ENCODE measurements around the gene RAPGEF5. TPM values are rescaled to one million over a fixed set of nuclear protein-coding genes. Genes with fewer than 3 reads are reported as not detected.

RAPGEF5 gene
- total and polyA plus RNA-seq, 4 donors, result 16.1 to 308 (median 61.4) TPM

GRCh38 chr7:22250390-22250789, 106.6 kb downstream of the RAPGEF5 start:
- 90 to 92% methylated on average over 4 of the region's 4 CpGs for WGBS, 2 donors
- ATAC-seq (ENCODE audit: insufficient read depth, low FRiP score) (no peak), DNase-seq (no peak)
- Histone ChIP-seq H3K9ac (ENCODE audit: insufficient read depth in 1 of 2, low read length in 2 of 2) (no peak overlapping the region), H3K36me3 (ENCODE audit: control insufficient read depth in 4 of 4, insufficient read depth in 4 of 4, low read length in 4 of 4) (no peaks in the 10 kb centered on the region), H3K9me3 (ENCODE audit: control insufficient read depth in 4 of 4, insufficient read depth in 3 of 4, low read length in 3 of 4) (no peaks in the 10 kb centered on the region), H3K4me3 (no peak overlapping the region), H3K4me1 (ENCODE audit: control insufficient read depth in 5 of 5, insufficient read depth in 5 of 5, low read length in 5 of 5) (peaks cover 0 to 5% (median 0%) of the 10 kb centered on the region in 5 donors), H3K27me3 (ENCODE audit: control insufficient read depth in 3 of 3, insufficient read depth in 3 of 3, low read length in 2 of 3) (peaks cover 0 to 5% (median 0%) of the 10 kb centered on the region in 3 donors), H3K27ac (ENCODE audit: low read depth in 1 of 2, low read length in 1 of 2) (no peak overlapping the region)
- TF ChIP-seq, protein P1, sequence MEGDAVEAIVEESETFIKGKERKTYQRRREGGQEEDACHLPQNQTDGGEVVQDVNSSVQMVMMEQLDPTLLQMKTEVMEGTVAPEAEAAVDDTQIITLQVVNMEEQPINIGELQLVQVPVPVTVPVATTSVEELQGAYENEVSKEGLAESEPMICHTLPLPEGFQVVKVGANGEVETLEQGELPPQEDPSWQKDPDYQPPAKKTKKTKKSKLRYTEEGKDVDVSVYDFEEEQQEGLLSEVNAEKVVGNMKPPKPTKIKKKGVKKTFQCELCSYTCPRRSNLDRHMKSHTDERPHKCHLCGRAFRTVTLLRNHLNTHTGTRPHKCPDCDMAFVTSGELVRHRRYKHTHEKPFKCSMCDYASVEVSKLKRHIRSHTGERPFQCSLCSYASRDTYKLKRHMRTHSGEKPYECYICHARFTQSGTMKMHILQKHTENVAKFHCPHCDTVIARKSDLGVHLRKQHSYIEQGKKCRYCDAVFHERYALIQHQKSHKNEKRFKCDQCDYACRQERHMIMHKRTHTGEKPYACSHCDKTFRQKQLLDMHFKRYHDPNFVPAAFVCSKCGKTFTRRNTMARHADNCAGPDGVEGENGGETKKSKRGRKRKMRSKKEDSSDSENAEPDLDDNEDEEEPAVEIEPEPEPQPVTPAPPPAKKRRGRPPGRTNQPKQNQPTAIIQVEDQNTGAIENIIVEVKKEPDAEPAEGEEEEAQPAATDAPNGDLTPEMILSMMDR (IDR thresholded peaks at IDR 0.05; ENCODE audit: control extremely low read depth, extremely low read depth), result no peak

DNA sequence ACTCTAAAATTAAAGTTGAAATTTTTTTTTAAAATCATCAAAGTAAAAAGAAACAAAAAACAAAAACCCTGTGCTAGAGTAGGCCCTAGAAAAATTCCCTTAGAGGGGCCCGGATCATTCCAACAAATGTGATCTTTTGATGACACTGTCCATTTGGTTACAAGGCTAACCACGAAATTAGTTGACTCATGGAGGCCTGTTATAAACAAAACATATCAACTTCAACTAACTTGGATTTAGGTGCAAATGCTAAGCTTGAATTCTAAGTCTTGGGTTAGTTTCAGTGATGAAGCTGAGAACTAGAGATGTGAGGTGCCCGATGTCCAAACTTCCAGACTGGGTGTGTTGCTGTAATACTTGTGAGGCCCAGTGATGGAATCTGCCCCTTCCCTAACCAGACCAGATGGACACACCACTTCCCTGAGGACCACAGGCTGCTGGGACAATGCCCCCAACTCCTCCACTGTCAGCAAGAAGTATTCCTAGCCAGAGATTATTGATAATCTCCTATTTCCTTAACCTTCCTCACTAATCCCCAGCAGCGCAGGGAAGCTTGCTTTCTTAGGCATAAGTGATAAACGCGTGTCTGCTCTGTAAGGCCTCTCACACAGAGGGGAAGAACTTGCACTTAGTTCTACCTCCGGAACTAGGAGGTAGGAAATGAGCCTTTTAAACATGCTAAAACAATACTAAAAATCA, 108.7 kb downstream of the RAPGEF5 start:
- ATAC-seq (ENCODE audit: insufficient read depth, low FRiP score) (no peak), DNase-seq (no peak)
- Histone ChIP-seq H3K27me3 (ENCODE audit: control insufficient read depth in 3 of 3, insufficient read depth in 3 of 3, low read length in 2 of 3) (peaks cover 0 to 5% (median 0%) of the 10 kb centered on the region in 3 donors), H3K4me1 (ENCODE audit: control insufficient read depth in 5 of 5, insufficient read depth in 5 of 5, low read length in 5 of 5) (peaks cover 0 to 5% (median 0%) of the 10 kb centered on the region in 5 donors), H3K9ac (ENCODE audit: insufficient read depth in 1 of 2, low read length in 2 of 2) (no peak overlapping the region), H3K9me3 (ENCODE audit: control insufficient read depth in 4 of 4, insufficient read depth in 3 of 4, low read length in 3 of 4) (no peaks in the 10 kb centered on the region), H3K27ac (ENCODE audit: low read depth in 1 of 2, low read length in 1 of 2) (no peak overlapping the region), H3K4me3 (no peak overlapping the region), H3K36me3 (ENCODE audit: control insufficient read depth in 4 of 4, insufficient read depth in 4 of 4, low read length in 4 of 4) (no peaks in the 10 kb centered on the region)
- 77 to 85% methylated on average over 7 of the region's 7 CpGs for WGBS, 2 donors
- TF ChIP-seq, protein P1 (IDR thresholded peaks at IDR 0.05; ENCODE audit: control extremely low read depth, extremely low read depth), result no peak

DNA sequence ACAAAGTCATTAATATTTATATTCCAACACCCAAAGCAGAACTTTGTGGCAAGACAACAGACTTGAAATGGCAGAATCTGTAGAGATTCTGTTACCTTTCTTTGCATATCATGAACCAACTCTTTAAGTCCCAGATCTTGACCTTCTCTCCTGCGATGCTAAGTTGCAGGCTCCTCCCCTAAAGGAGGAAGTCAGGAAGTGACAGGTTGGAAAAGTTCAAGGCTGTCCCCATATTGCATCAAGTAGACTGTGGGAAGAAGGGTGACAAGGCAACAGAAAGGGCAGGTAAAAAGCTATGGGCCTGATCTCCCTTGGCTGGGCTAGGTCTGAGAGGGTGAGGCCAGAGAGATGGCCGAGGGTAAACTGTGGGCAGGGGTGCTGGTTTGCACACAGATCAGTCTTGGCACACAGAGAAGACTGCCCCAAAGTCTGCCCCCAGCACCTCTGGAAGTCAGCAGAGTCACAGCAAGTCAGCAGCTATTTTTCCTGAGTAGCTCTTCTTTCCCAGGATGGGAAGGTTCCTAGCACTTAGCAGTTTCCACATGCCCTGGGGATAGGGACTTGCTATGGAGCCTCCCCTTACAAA, 115.1 kb downstream of the RAPGEF5 start:
- Histone ChIP-seq H3K36me3 (ENCODE audit: control insufficient read depth in 4 of 4, insufficient read depth in 4 of 4, low read length in 4 of 4) (no peaks in the 10 kb centered on the region), H3K27me3 (ENCODE audit: control insufficient read depth in 3 of 3, insufficient read depth in 3 of 3, low read length in 2 of 3) (no peaks in the 10 kb centered on the region), H3K9ac (ENCODE audit: insufficient read depth in 1 of 2, low read length in 2 of 2) (no peak overlapping the region), H3K27ac (ENCODE audit: low read depth in 1 of 2, low read length in 1 of 2) (no peak overlapping the region), H3K4me1 (ENCODE audit: control insufficient read depth in 5 of 5, insufficient read depth in 5 of 5, low read length in 5 of 5) (no peaks in the 10 kb centered on the region), H3K9me3 (ENCODE audit: control insufficient read depth in 4 of 4, insufficient read depth in 3 of 4, low read length in 3 of 4) (no peaks in the 10 kb centered on the region), H3K4me3 (no peak overlapping the region)
- ATAC-seq (ENCODE audit: insufficient read depth, low FRiP score), result no peak
- DNase-seq, result no peak
- WGBS, 2 donors, result 85 to 94% methylated on average over 2 of the region's 2 CpGs
- TF ChIP-seq, protein P1 (IDR thresholded peaks at IDR 0.05; ENCODE audit: control extremely low read depth, extremely low read depth), result no peak

All from lung (tissue), 12 donors.